B cell (primary cell): ENCODE measurements around the gene CAV1.

ENCODE experiments used
- EZH2 ChIP-seq: IDR thresholded peaks from 2 replicates; pipeline ENCODE4 v1.6.1; 2012; ENCODE audit warnings: borderline replicate concordance, low read depth, mild to moderate bottlenecking, moderate library complexity, low read length; ENCODE audit not compliant: insufficient read depth, poor library complexity, severe bottlenecking
- TF ChIP-seq, protein P1 (sequence below): fragments of 200-600 bp; IDR thresholded peaks from one replicate; pipeline ENCODE4 v1.8.0; 2022; ENCODE audit warnings: antibody characterized with exemption, mild to moderate bottlenecking

GRCh38 chr7:116535416-116535815 is 10.6 kb downstream of the CAV1 start:
- TF ChIP-seq, protein P1, sequence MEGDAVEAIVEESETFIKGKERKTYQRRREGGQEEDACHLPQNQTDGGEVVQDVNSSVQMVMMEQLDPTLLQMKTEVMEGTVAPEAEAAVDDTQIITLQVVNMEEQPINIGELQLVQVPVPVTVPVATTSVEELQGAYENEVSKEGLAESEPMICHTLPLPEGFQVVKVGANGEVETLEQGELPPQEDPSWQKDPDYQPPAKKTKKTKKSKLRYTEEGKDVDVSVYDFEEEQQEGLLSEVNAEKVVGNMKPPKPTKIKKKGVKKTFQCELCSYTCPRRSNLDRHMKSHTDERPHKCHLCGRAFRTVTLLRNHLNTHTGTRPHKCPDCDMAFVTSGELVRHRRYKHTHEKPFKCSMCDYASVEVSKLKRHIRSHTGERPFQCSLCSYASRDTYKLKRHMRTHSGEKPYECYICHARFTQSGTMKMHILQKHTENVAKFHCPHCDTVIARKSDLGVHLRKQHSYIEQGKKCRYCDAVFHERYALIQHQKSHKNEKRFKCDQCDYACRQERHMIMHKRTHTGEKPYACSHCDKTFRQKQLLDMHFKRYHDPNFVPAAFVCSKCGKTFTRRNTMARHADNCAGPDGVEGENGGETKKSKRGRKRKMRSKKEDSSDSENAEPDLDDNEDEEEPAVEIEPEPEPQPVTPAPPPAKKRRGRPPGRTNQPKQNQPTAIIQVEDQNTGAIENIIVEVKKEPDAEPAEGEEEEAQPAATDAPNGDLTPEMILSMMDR = no peak
- TF ChIP-seq EZH2 = no peak
